ENCODE measurements around the gene OTUB1. TPM values are rescaled to one million over a fixed set of nuclear protein-coding genes. Genes with fewer than 3 reads are reported as not detected.

The OTUB1 gene
- total RNA-seq, 3 donors from 2014 or later (not counting 1 experiment from before 2014, with no cell fraction given) = 73.6 to 88.9 (median 82.4) TPM

DNA sequence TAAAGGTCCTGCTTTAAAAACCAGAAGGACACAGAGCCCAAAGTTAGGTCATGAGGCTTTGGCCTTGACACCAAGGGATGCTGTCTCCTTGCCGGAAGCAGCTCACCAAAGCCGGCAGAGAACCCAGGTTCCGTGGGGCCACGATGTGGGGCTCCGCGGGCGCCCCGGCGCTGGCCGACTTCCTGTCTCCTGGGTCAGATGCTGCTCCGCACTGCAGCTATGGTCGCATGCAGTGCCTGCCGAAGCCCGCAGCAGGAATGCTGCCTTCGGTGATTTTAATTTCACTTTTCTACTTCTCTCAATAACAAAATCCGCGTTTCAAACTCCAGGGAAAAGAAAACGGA, 454 bp upstream of the OTUB1 start:
- 0% methylated on average over 18 of the region's 18 CpGs for WGBS (ENCODE audit: insufficient coverage)
- TF ChIP-seq, protein P1, sequence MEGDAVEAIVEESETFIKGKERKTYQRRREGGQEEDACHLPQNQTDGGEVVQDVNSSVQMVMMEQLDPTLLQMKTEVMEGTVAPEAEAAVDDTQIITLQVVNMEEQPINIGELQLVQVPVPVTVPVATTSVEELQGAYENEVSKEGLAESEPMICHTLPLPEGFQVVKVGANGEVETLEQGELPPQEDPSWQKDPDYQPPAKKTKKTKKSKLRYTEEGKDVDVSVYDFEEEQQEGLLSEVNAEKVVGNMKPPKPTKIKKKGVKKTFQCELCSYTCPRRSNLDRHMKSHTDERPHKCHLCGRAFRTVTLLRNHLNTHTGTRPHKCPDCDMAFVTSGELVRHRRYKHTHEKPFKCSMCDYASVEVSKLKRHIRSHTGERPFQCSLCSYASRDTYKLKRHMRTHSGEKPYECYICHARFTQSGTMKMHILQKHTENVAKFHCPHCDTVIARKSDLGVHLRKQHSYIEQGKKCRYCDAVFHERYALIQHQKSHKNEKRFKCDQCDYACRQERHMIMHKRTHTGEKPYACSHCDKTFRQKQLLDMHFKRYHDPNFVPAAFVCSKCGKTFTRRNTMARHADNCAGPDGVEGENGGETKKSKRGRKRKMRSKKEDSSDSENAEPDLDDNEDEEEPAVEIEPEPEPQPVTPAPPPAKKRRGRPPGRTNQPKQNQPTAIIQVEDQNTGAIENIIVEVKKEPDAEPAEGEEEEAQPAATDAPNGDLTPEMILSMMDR (IDR thresholded peaks at IDR 0.05) = no peak
- peaks cover 17% of the 10 kb centered on the region for H3K36me3 ChIP-seq (ENCODE audit: control insufficient read depth, insufficient read depth, low read length)
- H3K27me3 ChIP-seq (ENCODE audit: control insufficient read depth, insufficient read depth, low read length) = no peaks in the 10 kb centered on the region
- Mint-ChIP-seq H3K36me3 (no peaks in the 10 kb centered on the region), H3K4me3 (peak overlapping the region; percentile 100), H3K27ac (peak overlapping the region; percentile 97), H3K4me1 (peaks cover 11 to 28% of the 10 kb centered on the region in 2 donors), H3K27me3 (ENCODE audit: low read depth in 2 of 2) (no peaks in the 10 kb centered on the region), H3K9me3 (no peaks in the 10 kb centered on the region)
- peaks cover 33% of the 10 kb centered on the region for H3K4me1 ChIP-seq (ENCODE audit: control insufficient read depth, insufficient read depth, low read length)
- ATAC-seq = peak; percentile 79 to 84 (median 80)
- DNase-seq = peak; percentile 53 to 83
- H3K27ac ChIP-seq (ENCODE audit: low read length) = peak overlapping the region; percentile 89
- intact Hi-C loops (cut with micrococcal nuclease) = no loop called here
- H3K4me3 ChIP-seq (ENCODE audit: low read length) = peak overlapping the region; percentile 76
- H3K9me3 ChIP-seq (ENCODE audit: control insufficient read depth, insufficient read depth, low read length) = no peaks in the 10 kb centered on the region

DNA sequence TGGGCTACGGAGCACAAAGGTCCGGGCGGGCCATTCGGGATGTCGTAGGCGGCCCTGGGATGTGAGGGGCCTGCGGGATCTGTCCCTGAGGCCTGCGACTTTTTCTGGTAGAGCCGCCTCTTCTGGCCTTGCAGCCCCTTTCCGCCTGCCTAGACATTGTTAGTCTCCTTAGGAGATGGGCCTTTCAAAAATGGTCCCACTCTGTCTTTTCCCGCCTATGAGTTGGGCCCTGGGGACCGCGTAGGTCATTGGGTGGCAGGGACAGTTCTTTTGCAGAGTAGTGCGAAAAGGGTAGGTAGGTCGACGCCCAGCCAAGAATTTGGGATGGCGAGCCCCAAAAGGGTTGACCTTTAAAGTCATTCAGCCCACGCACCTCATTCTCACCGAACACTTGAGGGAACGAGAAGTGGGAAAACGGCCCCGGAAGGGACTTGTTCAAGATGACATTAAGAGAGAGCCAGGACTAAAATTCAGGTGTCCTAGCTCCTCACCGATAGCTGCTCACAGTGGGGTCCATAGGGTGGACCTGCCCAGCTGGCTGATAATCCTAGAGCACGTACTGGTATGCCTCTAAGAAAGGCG, 785 bp downstream of the OTUB1 start:
- peaks cover 26% of the 10 kb centered on the region for H3K36me3 ChIP-seq (ENCODE audit: control insufficient read depth, insufficient read depth, low read length)
- Mint-ChIP-seq H3K4me3 (peak overlapping the region; percentile 50), H3K27ac (peak overlapping the region in 1 of 2 donors; percentile 97), H3K4me1 (peaks cover 16 to 34% of the 10 kb centered on the region in 2 donors), H3K27me3 (ENCODE audit: low read depth in 2 of 2) (no peaks in the 10 kb centered on the region), H3K9me3 (no peaks in the 10 kb centered on the region), H3K36me3 (no peaks in the 10 kb centered on the region)
- peaks cover 33% of the 10 kb centered on the region for H3K4me1 ChIP-seq (ENCODE audit: control insufficient read depth, insufficient read depth, low read length)
- H3K27me3 ChIP-seq (ENCODE audit: control insufficient read depth, insufficient read depth, low read length) = no peaks in the 10 kb centered on the region
- ATAC-seq (no peak), DNase-seq (no peak)
- intact Hi-C loops (cut with micrococcal nuclease) = no loop called here
- peak overlapping the region; percentile 76 for H3K4me3 ChIP-seq (ENCODE audit: low read length)
- no peak overlapping the region for H3K27ac ChIP-seq (ENCODE audit: low read length)
- TF ChIP-seq, protein P1 (IDR thresholded peaks at IDR 0.05) = no peak
- WGBS (ENCODE audit: insufficient coverage) = 55% methylated on average over 25 of the region's 25 CpGs
- H3K9me3 ChIP-seq (ENCODE audit: control insufficient read depth, insufficient read depth, low read length) = no peaks in the 10 kb centered on the region

DNA sequence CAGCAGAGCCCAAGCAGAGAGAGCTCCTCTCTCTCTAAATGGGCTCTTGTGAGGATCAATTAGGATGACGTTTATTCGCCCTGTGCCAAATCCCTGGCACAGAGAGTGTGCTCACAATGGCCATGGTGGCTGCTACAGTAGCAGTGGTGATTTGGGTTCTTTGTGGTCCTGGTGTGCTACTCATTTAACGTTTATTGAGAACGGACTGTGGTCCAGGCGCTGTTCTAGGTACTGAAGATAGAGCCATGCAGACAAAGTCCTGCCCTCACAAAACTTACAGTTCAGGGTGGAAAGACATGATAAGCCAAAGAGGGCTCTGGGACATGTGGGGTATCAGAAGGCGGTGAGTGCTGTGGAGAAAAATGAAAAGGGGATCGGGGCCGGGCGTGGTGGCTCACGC, 5.3 kb downstream of the OTUB1 start:
- H3K4me1 ChIP-seq (ENCODE audit: control insufficient read depth, insufficient read depth, low read length) = peaks cover 17% of the 10 kb centered on the region
- no peak overlapping the region for H3K4me3 Mint-ChIP-seq
- no peaks in the 10 kb centered on the region for H3K9me3 ChIP-seq (ENCODE audit: control insufficient read depth, insufficient read depth, low read length)
- H3K27ac ChIP-seq (ENCODE audit: low read length) = no peak overlapping the region
- H3K36me3 ChIP-seq (ENCODE audit: control insufficient read depth, insufficient read depth, low read length) = peaks cover 32% of the 10 kb centered on the region
- no peaks in the 10 kb centered on the region for H3K27me3 ChIP-seq (ENCODE audit: control insufficient read depth, insufficient read depth, low read length)
- no peak overlapping the region for H3K27ac Mint-ChIP-seq
- H3K27me3 Mint-ChIP-seq (ENCODE audit: low read depth in 2 of 2) = peaks cover 0 to 2% of the 10 kb centered on the region in 2 donors
- peaks cover 10 to 40% of the 10 kb centered on the region in 2 donors for H3K4me1 Mint-ChIP-seq
- DNase-seq (no peak), ATAC-seq (no peak)
- TF ChIP-seq, protein P1 (IDR thresholded peaks at IDR 0.05) = no peak
- H3K9me3 Mint-ChIP-seq = no peaks in the 10 kb centered on the region
- WGBS (ENCODE audit: insufficient coverage) = 94% methylated on average over 10 of the region's 10 CpGs
- no peaks in the 10 kb centered on the region for H3K36me3 Mint-ChIP-seq
- H3K4me3 ChIP-seq (ENCODE audit: low read length) = no peak overlapping the region
- intact Hi-C loops (cut with micrococcal nuclease) = no loop called here

DNA sequence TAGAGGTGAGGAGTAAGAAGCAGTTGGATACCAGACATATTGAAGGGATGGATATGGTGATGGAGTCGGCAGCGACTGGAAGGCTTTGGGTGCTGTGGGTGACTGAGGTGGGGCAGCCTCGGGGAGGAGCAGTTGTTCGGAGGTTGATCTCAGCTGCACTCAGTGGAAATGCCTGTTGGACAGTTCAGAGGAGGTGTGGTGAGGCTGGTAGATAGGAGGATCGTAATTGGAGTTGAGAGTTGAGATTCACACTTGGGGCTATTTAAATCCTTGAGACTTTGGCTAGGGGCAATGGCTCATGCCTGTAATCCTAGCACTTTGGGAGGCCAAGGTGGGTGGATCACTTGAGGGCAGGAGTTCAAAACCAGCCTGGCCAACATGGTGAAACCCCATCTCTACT, 6.9 kb downstream of the OTUB1 start:
- H3K36me3 Mint-ChIP-seq = no peaks in the 10 kb centered on the region
- H3K4me3 Mint-ChIP-seq = no peak overlapping the region
- H3K27me3 ChIP-seq (ENCODE audit: control insufficient read depth, insufficient read depth, low read length) = no peaks in the 10 kb centered on the region
- H3K4me1 Mint-ChIP-seq = peaks cover 10 to 40% of the 10 kb centered on the region in 2 donors
- H3K27me3 Mint-ChIP-seq (ENCODE audit: low read depth in 2 of 2) = peaks cover 0 to 5% of the 10 kb centered on the region in 2 donors
- no peak overlapping the region for H3K27ac Mint-ChIP-seq
- TF ChIP-seq, protein P1 (IDR thresholded peaks at IDR 0.05) = no peak
- no peaks in the 10 kb centered on the region for H3K9me3 Mint-ChIP-seq
- no peak overlapping the region for H3K4me3 ChIP-seq (ENCODE audit: low read length)
- H3K27ac ChIP-seq (ENCODE audit: low read length) = no peak overlapping the region
- intact Hi-C loops (cut with micrococcal nuclease) = no loop called here
- H3K4me1 ChIP-seq (ENCODE audit: control insufficient read depth, insufficient read depth, low read length) = peaks cover 3% of the 10 kb centered on the region
- no peak for ATAC-seq
- H3K9me3 ChIP-seq (ENCODE audit: control insufficient read depth, insufficient read depth, low read length) = no peaks in the 10 kb centered on the region
- 97% methylated on average over 5 of the region's 5 CpGs for WGBS (ENCODE audit: insufficient coverage)
- DNase-seq = no peak
- peaks cover 45% of the 10 kb centered on the region for H3K36me3 ChIP-seq (ENCODE audit: control insufficient read depth, insufficient read depth, low read length)

All from natural killer cell (primary cell).